SK-N-DZ (cell line): Measurements from ENCODE around the gene WDR59.
"Not testable (repeated sequence)": the region's sequence is repeated elsewhere in the genome, so short reads cannot be mapped to it uniquely, and the experiment has no call there.

Experiments
- DNase-seq: peaks from one replicate; pipeline ENCODE4 v3.0.0-alpha.2; 2015; ENCODE audit warnings: low spot score

Gene WDR59

DNA sequence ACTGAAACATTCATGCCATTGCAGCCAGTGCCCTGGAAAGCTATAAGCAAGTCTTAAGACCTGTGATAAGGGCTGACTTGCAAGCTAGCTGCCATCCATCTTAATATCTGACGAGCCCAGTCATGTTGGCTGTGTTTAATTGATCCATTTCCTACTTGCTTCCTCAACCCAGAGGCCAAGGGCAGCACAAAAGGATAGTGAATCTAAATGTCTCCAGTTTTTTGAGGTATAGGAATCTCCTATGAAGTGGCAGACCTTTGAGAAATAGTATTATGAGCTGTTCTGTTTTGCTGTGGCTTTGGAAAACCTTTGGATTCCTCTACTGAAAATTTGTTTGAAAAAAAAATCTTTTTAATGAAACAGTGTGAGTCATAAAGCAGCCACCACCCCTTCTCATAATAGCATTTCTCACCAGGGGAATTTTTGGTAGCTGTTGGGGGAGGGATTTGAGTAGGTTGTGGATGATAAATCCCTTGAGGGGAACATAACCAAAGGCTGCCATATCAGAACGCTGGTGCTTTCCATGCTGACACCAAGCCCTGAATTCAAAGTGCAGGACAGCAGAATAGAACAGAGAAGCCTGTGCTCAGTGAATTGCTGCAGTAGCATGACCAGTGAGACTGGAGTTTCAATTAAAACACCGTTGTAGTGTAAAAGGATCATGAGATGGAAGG, 26.8 kb upstream of the WDR59 start:
- DNase-seq = no peak

DNA sequence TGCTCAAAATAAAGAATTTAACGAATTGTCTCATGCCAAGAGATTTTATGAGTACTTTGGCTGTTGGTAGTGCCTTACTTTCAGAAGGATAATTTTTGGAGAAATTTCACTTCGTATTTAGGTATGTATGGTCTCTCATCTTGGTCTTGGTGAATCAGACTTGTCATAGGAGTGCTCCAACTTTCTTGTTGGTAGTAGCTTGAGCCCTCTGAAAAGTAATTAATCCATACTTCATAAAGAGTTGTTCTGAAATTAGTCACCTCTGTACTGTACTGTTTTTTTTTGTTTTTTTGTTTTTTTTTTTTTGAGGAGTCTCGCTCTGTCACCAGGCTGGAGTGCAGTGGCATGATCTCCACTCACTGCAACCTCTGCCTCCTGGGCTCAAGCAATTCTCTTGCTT, 25.5 kb upstream of the WDR59 start:
- DNase-seq = no peak

DNA sequence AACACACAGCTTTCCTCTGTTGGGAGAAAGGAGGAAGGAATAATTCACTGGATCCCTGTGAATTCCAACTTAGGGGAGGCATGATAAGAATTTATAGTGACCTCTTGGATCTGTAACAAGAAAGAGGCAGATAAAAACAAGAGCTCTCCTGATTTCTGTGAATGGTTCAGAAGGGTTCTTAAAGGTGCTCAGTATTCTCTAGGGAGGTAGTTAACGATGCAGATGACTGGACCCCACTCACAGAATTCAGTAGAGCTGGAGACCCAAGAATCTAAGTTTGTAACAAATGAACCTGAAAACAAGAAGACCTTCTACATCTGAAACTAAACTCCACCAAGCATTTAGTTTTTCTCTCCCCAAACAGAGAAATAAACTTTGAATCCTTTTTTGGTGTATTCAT, 22.5 kb upstream of the WDR59 start:
- no peak for DNase-seq

DNA sequence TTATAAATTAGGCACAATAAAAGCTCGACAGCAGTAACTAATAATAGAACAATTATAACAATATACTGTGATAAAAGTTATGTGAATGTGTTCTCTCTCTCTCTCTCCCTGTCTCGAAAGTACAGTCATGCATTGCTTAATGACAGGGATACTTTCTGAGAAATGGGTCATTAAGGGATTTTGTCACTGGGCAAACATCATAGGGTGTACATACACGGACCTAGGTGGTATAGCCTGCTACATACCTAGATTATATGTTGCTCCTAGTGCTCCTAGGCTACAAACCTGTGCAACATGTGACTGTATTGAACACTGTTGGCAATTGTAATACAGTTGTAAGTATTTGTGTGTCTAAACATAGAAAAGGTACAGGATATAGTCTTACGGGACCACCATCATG, 20.8 kb upstream of the WDR59 start:
- no peak for DNase-seq

DNA sequence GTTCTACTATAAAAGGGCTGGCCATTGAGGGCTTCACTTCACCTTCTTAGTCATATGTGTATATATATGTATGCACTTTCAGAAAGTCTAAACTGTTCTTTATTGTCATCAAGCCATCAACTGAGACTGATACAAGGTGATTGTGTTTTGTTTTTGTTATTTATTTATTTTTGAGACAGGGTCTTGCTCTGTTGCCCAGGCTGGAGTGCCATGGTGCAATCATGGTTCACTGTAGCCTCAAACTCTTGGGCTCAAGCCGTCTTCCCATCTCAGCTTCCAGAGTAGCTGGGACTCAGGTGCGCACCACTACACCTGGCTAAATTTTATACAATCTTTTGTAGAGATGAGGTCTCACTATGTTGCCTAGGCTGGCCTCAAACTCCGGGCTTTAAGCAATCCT, 19.5 kb upstream of the WDR59 start:
- DNase-seq = no peak

DNA sequence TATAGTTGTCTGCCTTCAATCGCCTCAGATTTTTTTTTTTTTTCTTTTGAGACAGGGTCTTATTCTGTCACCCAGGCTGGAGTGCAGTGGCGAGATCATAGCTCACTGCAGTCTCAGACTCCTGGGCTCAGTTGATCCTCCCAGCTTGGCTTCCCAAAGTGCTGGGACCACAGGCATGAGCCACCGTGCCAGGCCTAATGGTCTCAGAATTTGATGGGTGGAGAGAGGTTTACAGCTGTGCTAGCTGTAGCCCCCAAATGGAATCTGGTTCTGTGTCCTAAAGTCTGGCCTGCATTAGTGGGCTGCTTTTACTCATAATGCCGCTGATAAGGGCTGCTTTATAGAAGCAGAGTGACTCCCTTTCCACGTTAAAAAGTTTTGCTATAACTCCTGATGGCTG, 19.0 kb upstream of the WDR59 start:
- DNase-seq = no peak

DNA sequence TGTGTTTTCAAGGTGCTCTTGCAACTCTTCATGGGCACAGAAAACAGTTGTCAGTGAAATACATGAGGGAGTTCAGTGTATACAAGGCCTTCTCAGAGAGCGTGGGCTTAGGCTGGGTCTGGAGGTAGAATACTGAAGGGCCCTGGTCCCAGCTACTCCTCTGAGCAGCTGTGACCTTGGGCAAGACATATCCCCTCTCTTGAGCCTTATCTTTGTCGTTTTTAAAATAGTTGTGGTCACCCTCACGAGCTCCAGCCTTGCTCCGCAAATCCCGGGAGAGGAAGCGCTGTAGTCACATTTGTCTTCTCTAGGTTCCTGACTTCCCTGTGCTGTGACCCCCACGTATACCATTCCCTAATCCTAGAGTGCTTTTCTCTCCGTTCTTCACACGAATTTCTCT, 17.6 kb upstream of the WDR59 start:
- DNase-seq = no peak

DNA sequence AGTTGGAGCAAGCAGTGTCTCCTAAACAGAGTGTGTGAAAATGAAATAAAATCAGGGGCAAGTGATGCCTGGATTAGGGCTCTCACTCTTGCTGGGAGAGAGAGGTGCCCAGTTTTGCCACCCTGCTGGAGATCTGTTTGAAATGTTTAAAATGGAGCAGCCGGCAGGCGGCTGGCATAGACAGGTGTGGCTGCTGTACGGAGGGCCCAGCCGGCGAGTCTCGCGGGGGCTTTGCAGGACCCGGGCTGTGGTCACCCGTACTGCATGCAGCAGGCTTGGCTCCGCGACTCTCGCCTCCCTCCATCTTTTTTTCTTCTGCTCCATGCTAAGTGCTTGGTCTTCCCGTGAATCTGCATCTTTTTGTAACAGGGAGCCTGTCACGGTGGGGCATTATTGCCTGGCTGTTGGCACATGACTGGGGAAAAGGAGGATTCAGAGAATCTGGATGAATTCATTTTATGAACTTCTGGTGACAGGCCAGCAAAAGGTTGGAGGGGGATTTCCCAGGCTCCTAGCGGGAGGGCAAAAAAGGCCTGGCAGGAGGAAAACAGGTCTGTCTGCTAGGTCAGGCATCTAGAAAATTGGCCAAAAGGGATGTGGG, 15.7 kb upstream of the WDR59 start:
- DNase-seq = peak; percentile 40

DNA sequence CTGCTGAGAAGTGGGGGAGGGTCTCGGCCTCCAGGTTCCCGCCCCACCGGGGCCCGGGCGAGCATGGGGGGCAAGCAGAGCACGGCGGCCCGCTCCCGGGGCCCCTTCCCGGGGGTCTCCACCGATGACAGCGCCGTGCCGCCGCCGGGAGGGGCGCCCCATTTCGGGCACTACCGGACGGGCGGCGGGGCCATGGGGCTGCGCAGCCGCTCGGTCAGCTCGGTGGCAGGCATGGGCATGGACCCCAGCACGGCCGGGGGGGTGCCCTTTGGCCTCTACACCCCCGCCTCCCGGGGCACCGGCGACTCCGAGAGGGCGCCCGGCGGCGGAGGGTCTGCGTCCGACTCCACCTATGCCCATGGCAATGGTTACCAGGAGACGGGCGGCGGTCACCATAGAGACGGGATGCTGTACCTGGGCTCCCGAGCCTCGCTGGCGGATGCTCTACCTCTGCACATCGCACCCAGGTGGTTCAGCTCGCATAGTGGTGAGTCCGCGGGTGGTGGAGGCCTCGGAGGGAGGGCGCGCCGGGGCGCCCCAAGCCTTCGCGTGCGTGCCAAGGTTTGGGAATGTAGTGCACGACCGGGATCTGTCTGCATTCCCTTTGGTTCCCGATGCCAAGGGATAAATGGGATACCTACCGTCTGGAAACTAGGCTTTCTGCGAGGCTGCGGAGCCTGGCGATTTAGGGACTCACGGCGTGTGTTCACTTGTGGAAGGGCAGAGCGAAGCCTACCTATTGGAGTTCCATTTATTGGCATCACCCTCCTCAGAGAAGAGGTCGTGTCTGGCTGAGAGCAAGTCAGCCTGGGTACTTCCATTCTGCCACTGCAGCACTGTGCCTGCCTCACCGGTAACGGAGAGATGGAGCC, 14.9 kb upstream of the WDR59 start:
- DNase-seq = peak; percentile 39

DNA sequence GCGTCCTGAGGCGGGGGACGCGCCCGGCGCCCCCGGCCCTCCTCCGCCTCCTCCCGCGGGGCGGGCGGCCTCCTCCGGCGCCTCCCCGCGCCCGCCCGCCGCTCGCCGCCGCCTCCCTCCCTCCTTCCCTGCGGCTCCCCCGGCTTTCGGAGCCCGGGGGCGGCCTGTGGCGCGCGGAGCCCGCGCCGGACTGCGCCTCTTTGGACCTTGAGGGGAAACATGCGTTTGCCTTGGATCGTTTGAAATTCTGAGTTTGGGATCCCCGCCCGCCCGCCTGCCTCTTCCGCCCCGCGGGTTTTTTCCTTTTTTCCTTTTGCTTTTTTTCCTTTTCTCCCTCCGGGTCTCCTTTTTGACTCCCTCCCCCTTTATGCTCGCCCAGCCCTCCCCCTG, 14.3 kb upstream of the WDR59 start:
- no peak for DNase-seq

DNA sequence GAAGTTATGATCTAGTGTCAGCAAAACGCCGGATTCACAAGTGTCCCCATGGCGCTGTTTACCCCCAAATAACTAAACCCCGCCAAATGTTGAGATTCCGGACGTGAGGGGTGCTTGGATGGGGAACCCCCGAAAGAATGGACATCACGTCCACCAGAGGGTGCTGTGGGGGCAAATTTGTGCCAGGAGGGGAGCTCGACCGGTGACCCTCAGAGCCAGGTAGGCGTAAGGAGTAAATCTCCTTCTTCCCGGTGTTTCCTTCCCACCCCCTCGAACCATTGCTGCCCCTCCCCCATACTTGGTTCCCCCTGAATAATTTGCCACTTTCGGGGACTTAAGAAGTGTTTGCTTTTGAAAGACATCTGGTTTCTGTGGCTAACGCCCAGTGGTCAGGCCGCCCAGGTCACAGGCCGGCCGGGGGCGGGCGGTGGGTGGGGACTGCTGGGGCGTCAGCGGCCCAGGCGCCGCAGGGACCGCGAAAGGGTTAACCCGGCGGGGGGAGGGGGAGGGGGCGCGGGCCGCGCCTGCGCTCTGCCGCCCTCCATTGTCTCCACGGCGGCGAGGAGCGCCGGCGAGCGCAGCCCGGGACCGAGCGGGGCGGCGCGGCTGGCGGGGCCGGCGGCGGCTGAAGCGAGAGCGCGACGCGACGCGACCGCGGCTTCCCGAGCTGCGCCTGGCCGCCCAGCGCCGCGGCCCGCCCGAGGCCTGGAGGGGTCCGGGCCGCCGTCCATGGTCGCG, 13.7 kb upstream of the WDR59 start, which contains the start of gene ZNRF1:
Gene ZNRF1 (plus strand): TSS at position 544 of the 738 bp plus-strand sequence. CDS start 648 bp downstream, outside the sequence.
- peak; percentile 86 for DNase-seq

DNA sequence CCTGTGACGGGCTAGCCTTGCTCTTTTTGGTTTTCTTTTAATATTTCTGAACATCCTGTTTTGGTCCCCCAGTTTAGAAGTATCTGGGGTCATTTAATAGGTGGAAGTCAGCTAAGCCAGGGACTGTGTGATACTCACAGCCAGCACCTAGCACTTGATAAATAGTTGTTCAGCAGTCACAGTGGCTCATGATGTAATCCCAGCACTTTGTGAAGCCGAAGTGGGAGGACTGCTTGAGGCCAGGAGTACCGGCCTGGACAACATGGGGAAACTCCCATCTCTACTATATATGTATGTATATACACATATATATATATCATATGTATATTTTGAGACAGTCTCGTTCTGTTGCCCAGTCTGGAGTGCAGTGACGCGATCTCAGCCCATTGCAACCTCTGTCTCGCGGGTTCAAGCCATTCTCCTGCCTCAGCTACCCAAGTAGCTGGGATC, 12.1 kb upstream of the WDR59 start:
- DNase-seq = no peak

DNA sequence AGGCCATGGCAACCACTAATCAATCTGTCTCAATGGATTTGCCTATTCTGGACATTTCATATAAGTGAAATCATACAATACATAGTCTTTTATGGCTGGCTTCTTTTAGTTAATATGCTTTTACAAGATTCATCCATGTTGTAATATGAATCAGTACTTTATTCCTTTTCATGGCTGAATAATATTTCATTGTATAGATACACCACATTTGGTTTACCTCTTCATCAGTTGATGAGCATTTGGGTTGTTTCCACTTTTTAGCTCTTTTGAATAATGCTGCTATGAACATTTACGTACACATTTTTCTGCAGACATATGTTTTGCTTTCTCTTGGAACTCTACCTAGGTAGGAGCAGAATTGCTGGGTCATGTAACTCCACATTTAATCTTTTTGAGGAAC, 11.1 kb upstream of the WDR59 start:
- DNase-seq = no peak

DNA sequence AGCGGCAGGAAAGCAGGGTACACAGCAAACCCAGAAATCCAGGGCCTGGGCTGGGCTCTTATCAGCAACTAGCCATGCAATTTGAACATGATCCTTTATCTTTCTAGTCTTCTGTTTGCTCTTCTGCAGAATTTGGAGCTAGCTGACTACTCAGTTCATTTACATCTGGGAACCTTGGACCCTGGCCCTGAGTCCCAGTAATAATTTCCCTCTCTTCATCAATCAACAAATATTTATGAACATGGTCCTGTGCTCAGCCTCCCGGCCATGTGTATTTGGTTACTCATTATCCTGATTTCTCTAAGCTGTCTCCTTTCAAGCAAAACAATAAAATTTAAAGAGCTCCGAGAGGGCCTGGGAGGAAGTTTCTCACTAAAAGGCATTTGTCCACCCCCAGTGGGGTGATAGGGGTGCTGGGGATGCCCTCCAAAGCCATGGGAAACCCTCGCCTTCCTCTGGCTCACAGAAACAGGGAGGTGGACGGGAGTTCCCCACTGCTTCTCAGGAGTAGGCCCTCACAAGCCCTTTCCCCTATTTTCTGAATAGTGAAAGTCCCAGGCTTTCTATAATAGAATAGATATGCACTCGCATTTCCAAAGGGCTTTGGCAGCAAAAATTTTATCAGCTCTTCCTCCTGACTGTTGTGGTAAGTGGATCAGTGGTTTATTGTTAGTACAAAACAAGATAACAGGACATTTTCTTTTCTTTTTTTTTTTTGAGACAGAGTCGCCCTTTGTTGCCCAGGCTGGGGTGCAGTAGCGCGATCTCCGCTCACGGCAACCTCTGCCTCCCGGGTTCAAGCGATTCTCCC, 6.9 kb upstream of the WDR59 start:
- no peak for DNase-seq

DNA sequence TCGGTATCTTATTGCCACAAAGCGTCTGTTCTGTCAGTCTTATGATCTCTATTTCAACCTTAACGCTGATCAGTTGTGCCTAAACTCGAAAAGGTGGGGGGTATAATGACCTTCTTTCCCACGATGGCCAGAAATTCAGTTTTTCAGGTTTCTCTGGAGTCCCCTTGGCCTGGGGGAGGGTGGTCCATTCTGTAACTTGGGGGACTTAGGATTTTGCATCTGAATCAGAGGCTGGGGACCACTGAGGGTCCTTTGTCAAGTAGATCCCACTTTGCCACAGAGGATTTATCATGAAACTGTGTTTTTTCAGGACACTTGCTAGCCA, 6.3 kb upstream of the WDR59 start:
- DNase-seq = no peak

DNA sequence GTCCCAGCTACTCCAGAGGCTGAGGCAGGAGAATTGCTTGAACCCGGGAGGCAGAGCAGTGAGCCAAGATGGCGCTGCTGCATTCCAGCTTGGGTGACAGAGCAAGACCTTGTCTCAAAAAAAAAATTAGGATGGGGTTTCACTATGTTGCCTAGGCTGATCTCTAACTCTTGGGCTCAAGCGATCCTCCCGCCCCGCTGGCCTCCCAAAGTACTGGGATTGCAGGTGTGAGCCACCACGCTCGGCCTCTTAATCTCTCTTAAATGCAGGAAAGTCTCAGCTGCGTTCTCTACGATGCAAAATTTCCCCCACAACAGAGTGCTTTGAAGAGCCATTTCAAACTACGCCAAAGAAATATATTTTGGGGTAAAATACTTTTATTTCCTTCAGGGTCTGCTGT, 5.9 kb upstream of the WDR59 start:
- DNase-seq = no peak

DNA sequence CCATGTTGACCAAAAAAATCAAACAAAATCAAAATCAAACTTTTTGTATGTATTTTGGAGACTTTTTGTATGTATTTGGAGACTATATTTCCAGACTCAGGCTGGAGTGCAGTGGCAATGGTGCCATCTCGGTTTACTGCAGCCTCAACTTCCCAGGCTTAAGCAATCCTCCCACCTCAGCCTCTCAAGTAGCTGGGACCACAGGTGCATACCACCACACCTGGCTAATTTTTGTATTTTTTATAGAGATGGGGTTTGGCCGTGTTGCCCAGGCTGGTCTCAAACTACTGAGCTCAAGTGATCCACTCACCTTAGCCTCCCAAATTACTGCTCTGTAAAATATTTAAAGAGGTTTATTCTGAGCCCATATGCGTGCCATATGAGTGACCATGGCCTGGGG, 4.9 kb upstream of the WDR59 start:
- not testable (repeated sequence) for DNase-seq

DNA sequence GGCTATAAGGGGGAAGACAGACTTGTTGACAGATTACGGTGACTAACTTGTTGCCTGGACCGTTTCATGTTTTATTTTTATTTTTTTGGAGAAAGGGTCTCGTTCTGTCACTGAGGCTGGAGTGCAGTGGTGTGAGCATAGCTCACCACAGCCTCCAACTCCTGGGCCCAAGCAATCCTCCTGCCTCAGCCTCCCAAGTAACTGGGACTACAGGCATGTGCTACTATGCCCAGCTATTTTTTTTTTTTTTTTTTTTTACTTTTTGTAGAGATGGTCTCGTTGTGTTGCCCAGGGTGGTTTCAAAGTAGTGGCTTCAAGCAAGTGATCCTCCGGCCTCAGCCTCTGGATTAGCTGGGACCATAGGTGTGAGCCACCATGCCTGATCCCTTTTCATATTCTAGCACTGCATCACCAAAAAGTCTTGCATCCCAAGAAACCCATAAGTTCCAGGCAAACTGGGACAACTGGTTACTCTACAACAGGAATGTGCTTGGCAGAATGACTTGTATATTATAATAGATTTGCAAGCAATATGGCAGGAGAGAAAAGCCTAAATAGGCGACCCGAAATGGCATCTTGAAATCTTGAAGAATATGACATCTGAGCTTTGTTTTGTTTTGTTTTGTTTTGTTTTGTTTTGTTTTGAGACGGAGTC, 2.2 kb upstream of the WDR59 start:
- DNase-seq = no peak

DNA sequence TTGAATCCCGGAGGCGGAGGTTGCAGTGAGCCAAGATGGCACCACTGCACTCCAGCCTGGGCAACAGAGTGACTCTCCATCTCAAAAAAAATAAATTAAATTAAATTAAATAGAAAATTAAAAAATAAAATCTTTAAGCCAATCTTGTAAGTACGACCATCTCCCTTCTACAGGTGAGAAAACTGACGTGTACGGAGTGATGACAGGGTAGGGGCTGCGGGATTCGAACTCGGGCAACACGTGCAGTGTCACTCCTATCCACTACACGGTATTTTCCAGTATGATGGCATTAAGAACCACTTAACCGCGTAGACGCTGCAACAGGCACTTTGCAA, 762 bp downstream of the WDR59 start:
- DNase-seq = no peak

DNA sequence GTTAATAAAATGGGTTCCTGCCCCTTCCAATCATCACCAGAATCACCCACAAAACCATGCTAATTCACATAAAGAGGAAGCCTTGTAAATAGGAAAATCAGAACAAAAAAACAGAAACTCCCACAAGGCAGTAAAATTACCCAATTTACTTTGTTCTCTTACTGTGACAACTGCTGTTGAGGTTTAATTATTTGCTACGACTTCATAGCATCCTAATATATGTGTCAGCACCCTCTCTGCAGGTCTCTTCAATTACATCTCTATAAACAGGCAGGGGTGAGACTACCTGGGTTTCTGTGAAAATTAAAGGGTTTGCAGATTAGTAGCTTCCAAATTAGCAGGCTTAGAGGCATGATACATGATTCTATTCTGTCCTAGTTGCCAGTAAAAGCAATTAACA, 2.7 kb downstream of the WDR59 start:
- no peak for DNase-seq

DNA sequence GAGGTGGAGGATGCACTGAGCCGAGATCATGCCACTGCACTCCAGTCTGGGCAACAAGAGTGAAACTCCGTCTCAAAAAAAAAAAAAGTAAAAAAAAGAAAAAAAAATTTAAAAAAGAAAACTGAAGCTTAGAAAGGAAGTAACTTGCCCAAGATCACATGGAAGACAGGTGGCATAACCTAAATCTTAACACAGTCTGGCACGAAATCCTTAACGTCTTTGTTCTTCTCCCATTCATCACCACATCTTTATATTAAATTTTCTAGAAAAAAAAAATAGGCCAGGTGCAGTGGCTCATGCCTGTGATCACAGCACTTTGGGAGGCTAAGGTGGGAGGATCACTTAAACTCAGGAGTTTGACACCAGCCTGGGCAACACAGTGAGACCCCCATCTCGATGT, 9.3 kb downstream of the WDR59 start:
- DNase-seq = no peak
